GM19025 (cell line): Measurements from ENCODE around the gene S100A1.
"Not testable (repeated sequence)": the region's sequence is repeated elsewhere in the genome, so short reads cannot be mapped to it uniquely, and the experiment has no call there.

Experiments
- ATAC-seq: cut with Tn5 transposase; IDR thresholded peaks from one replicate; pipeline ENCODE4 v1.9.1; 2021; ENCODE audit warnings: mild to moderate bottlenecking, low read depth, moderate library complexity; ENCODE audit not compliant: unreplicated experiment

Gene S100A1

GRCh38 chr1:153629343-153629665 is 1.1 kb downstream of the S100A1 start:
- no peak for ATAC-seq

- no peak for ATAC-seq
Measured at GRCh38 chr1:153629971-153630370, 1.7 kb downstream of the S100A1 start.

- ATAC-seq, result no peak
Measured at GRCh38 chr1:153630384-153630783, 2.1 kb downstream of the S100A1 start.

- no peak for ATAC-seq
Measured at GRCh38 chr1:153631047-153632022, 3.1 kb downstream of the S100A1 start.

GRCh38 chr1:153633161-153633753 is 5.0 kb downstream of the S100A1 start:
- peak; percentile 2 for ATAC-seq

GRCh38 chr1:153633754-153634665 is 5.8 kb downstream of the S100A1 start, which contains the start of gene CHTOP:
Gene CHTOP, plus strand, starts transcription at chr1:153634066. Its CDS starts 2,523 bp downstream, at chr1:153636589.
- peak; percentile 79 for ATAC-seq

- no peak for ATAC-seq
Measured at GRCh38 chr1:153635872-153636271, 7.6 kb downstream of the S100A1 start.

GRCh38 chr1:153636312-153636711 is 8.1 kb downstream of the S100A1 start:
- no peak for ATAC-seq

GRCh38 chr1:153638261-153638660 is 10.0 kb downstream of the S100A1 start:
- ATAC-seq, result no peak

- ATAC-seq, result no peak
Measured at GRCh38 chr1:153639280-153639679, 11.0 kb downstream of the S100A1 start.

GRCh38 chr1:153640213-153640612 is 12.0 kb downstream of the S100A1 start:
- ATAC-seq, result not testable (repeated sequence)

GRCh38 chr1:153640861-153641260 is 12.6 kb downstream of the S100A1 start:
- ATAC-seq, result no peak

GRCh38 chr1:153642161-153642560 is 13.9 kb downstream of the S100A1 start:
- no peak for ATAC-seq

- no peak for ATAC-seq
Measured at GRCh38 chr1:153643100-153643499, 14.9 kb downstream of the S100A1 start.

GRCh38 chr1:153643816-153644215 is 15.6 kb downstream of the S100A1 start:
- ATAC-seq, result no peak

GRCh38 chr1:153646672-153647345 is 18.6 kb downstream of the S100A1 start:
- no peak for ATAC-seq

- ATAC-seq, result no peak
Measured at GRCh38 chr1:153647346-153647714, 19.1 kb downstream of the S100A1 start.

- no peak for ATAC-seq
Measured at GRCh38 chr1:153648000-153648643, 19.9 kb downstream of the S100A1 start.

- ATAC-seq, result no peak
Measured at GRCh38 chr1:153649137-153649862, 21.1 kb downstream of the S100A1 start.
